ENCODE data around the gene UFSP1. TPM values are rescaled to one million over a fixed set of nuclear protein-coding genes. Genes with fewer than 3 reads are reported as not detected.
"Not testable (repeated sequence)": the region's sequence is repeated elsewhere in the genome, so short reads cannot be mapped to it uniquely, and the experiment has no call there.

The UFSP1 gene
- total RNA-seq, 1 donor: 3.3 TPM

DNA sequence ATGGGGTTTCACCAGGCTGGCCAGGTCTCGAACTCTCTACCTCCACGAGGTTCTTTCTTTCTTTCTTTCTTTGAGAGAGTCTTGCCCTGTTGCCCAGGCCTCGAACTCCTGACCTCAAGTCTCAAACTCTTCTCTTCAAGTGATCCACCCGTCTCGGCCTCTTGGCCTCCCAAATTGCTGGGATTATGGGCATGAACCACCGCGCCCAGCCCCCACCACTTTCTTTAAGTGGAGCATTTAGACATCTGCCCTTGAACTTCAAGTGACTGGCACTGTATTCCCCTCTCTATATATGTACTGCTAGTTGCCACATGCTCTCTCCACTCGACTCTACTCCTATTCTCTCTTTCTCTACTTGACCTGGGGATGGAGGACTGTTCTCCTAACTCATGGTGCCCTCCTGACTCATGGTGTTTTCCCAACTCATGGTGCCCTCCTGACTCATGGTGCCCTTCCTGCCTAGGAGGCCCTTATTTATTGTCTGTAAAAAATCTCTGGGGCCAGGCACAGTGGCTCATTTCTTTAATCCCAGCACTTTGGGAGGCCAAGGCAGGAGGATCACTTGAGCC is 25.4 kb upstream of the UFSP1 start:
- TF ChIP-seq, protein P1, sequence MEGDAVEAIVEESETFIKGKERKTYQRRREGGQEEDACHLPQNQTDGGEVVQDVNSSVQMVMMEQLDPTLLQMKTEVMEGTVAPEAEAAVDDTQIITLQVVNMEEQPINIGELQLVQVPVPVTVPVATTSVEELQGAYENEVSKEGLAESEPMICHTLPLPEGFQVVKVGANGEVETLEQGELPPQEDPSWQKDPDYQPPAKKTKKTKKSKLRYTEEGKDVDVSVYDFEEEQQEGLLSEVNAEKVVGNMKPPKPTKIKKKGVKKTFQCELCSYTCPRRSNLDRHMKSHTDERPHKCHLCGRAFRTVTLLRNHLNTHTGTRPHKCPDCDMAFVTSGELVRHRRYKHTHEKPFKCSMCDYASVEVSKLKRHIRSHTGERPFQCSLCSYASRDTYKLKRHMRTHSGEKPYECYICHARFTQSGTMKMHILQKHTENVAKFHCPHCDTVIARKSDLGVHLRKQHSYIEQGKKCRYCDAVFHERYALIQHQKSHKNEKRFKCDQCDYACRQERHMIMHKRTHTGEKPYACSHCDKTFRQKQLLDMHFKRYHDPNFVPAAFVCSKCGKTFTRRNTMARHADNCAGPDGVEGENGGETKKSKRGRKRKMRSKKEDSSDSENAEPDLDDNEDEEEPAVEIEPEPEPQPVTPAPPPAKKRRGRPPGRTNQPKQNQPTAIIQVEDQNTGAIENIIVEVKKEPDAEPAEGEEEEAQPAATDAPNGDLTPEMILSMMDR (IDR thresholded peaks at IDR 0.05; ENCODE audit: insufficient read depth, low read length): no peak

DNA sequence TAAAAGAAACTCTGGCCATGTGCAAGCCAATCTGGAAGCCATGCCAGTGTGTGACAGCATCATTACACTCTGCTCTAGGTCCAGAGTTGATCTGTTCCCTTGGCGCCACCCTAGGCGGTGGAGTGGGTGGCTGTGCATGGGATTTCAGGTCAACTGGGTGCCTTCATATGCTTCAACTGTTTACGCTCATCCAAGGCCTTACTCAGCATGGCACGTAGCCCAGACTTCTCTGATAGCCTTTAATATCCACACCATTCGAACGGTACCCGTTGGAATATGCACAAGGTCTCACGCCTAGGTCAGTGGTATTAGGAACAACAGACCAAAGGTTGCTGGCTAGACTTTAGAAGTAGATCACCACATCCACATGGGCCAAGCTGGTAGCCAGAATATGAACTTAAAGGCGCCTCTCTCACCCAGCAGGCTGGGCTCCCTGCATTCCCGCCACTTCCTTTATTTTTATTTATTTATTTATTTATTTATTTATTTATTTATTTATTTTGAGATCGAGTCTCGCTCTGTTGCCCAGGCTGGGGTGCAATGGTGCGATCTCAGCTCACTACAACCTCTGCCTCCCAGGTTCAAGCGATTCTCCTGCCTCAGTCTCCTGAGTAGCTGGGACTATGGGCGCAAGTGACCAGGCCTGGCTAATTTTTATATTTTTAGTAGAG is 24.8 kb upstream of the UFSP1 start:
- TF ChIP-seq, protein P1 (IDR thresholded peaks at IDR 0.05; ENCODE audit: insufficient read depth, low read length): no peak
- H3K4me3 ChIP-seq (ENCODE audit: low read depth, low read length): no peak overlapping the region
- DNase-seq (ENCODE audit: low read depth): no peak

More for the DNA sequence above, 25.4 kb upstream of the UFSP1 start:
- H3K4me3 ChIP-seq (ENCODE audit: low read depth, low read length): no peak overlapping the region
- no peak for DNase-seq (ENCODE audit: low read depth)

DNA sequence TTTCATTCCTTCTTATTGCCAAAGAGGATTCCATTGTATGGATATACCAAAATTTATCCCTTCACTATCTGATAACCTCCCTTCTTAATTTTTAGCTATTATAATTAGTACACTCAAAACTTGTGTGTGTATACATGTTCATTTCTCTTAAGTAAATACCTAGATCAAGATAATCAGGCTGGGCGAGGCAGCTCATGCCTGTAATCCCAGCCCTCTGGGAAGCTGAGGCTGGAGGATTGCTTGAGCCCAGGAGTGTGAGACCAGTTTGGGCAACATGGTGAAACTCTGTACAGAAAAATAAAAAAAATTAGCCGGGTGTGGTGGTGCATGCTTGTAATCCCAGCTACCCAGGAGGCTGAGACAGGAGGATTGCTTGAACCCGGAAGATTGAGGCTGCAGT is 22.0 kb upstream of the UFSP1 start:
- no peak overlapping the region for H3K4me3 ChIP-seq (ENCODE audit: low read depth, low read length)
- DNase-seq (ENCODE audit: low read depth): no peak
- TF ChIP-seq, protein P1 (IDR thresholded peaks at IDR 0.05; ENCODE audit: insufficient read depth, low read length): no peak

DNA sequence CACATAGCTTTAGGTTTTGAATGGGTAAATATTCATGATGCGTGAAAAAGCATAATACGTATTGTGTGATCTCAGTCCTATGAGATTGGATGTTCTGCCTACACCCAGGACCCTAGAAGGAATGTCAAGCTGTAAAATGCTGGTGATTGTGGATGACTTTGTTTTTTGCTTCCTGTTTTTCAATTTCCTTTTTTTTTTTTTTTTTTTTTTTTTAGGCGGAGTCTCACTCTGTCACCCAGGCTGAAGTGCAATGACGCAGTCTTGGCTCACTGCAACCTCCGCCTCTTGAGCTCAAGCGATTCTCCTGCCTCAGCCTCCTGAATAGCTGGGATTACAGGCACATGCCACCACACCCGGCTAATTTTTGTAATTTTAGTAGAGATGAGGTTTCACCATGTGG is 20.9 kb upstream of the UFSP1 start:
- not testable (repeated sequence) for DNase-seq (ENCODE audit: low read depth); H3K4me3 ChIP-seq (ENCODE audit: low read depth, low read length)

DNA sequence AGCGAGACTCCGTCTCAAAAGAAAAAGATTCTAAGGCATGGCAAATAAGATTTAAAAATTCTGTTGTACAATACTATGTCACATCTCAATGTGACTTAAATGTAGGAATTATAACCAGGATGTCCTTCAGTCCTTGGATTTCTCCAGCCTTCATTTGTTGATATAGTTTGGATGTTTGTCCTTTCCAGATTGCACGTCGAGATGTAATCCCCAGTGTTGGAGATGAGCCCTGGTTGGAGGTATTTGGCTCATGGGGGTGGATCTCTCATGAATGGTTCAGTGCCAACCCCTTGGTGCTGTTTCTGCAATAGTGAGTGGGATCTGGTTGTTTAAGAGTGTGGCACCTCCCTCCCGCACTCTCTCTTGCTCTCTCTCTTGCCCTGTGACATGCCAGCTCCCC is 19.0 kb upstream of the UFSP1 start:
- TF ChIP-seq, protein P1 (IDR thresholded peaks at IDR 0.05; ENCODE audit: insufficient read depth, low read length): no peak
- DNase-seq (ENCODE audit: low read depth): no peak
- no peak overlapping the region for H3K4me3 ChIP-seq (ENCODE audit: low read depth, low read length)

DNA sequence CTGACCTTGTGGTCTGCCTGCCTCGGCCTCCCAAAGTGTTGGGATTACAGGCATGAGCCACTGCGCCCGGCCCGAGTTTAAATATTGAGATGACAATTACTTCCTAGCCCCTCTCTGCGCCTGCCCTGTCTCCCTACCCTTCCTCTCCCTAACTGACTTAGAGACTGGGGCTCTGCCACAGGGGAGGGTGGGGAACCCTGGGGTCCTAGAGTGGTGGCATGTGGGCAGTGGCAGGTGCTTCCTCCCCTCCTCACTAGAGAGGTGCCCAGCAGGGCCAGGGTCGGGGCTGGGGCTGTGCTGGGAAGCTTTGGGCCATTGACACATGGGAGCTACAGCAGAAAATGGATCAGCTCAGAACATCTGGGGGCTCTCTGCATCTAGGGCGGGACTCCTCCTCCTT is 13.1 kb upstream of the UFSP1 start:
- no peak overlapping the region for H3K4me3 ChIP-seq (ENCODE audit: low read depth, low read length)
- DNase-seq (ENCODE audit: low read depth): no peak
- TF ChIP-seq, protein P1 (IDR thresholded peaks at IDR 0.05; ENCODE audit: insufficient read depth, low read length): no peak

DNA sequence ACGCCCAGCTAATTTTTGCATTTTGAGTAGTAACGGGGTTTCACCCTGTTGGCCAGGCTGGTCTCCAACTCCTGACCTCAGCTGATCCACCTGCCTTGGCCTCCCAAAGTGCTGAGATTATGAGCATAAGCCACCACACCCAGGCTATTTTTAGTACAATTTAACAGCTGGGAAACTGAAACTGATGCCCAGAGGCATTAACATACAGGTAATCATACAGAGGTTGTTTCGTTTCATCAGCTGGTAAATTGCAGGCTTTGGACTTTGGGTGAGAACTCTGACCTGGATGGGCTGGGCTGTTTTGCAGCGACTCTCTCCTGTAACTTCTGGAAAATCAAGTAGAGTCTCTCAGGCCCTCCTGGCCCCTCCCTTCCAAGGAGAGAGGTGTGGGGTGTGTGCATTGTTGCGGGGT is 12.4 kb upstream of the UFSP1 start:
- DNase-seq (ENCODE audit: low read depth): no peak
- TF ChIP-seq, protein P1 (IDR thresholded peaks at IDR 0.05; ENCODE audit: insufficient read depth, low read length): no peak
- no peak overlapping the region for H3K4me3 ChIP-seq (ENCODE audit: low read depth, low read length)
